Chondrocyte (in vitro differentiated cells): ENCODE data around the gene CDH16. TPM values are rescaled to one million over a fixed set of nuclear protein-coding genes. Genes with fewer than 3 reads are reported as not detected.

ENCODE experiments used
- DNase-seq: peaks from one replicate; pipeline ENCODE4 v3.0.0; 2021; ENCODE audit warnings: mixed read lengths, low spot score
- H3K27ac Mint-ChIP-seq: one replicate; pipeline ENCODE4 v1.8.0; 2021; ENCODE audit warnings: mild to moderate bottlenecking, moderate library complexity, mixed read lengths; ENCODE audit not compliant: unreplicated experiment
- H3K27me3 Mint-ChIP-seq: 2 replicates; pipeline ENCODE4 v1.8.0; 2021; ENCODE audit warnings: low read depth, mixed read lengths
- H3K36me3 Mint-ChIP-seq: 2 replicates; pipeline ENCODE4 v1.8.0; 2021; ENCODE audit warnings: low read depth, mixed read lengths
- H3K4me1 Mint-ChIP-seq: 2 replicates; pipeline ENCODE4 v1.8.0; 2021; ENCODE audit warnings: low read depth, mild to moderate bottlenecking, mixed read lengths
- H3K4me3 Mint-ChIP-seq: one replicate; pipeline ENCODE4 v1.8.0; 2021; ENCODE audit warnings: mild to moderate bottlenecking, moderate library complexity, mixed read lengths; ENCODE audit not compliant: unreplicated experiment
- H3K9me3 Mint-ChIP-seq: 2 replicates; pipeline ENCODE4 v1.8.0; 2021; ENCODE audit warnings: low read depth, mixed read lengths
- total RNA-seq: library from RNA; stranded (reverse); gene quantifications from 3 replicates; pipeline ENCODE4 v1.2.1, GENCODE V29; 2021
- TF ChIP-seq, protein P1 (sequence below): fragments of 200-600 bp; sonication (generic); IDR thresholded peaks from 2 replicates; pipeline ENCODE4 v1.5.0; 2021; ENCODE audit warnings: antibody characterized with exemption, mild to moderate bottlenecking, moderate library complexity

The CDH16 gene
- total RNA-seq, 1 donor from 2014 or later = not detected

DNA sequence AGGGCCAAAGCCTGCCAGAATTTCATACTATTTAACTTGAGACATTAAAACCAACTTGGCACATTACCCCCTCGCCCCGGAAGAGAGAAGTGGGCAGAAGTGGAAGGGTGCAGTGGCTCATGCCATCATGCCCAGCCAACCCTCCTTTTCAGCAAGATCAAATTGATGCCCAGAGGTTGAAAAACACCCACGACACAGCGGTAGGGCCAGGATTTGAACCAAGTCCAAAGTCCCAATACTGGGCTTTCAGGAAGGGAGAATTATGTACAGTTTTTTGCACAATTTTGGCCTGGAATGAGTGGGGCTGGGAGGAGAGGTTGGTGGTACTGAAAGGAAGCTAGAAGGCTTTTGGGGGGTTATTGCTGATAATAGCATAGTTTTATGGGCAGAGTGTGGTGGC is 27.3 kb downstream of the CDH16 start:
- Mint-ChIP-seq H3K27ac (no peak overlapping the region), H3K36me3 (peaks cover 4% of the 10 kb centered on the region), H3K9me3 (no peaks in the 10 kb centered on the region), H3K4me3 (no peak overlapping the region), H3K27me3 (no peaks in the 10 kb centered on the region), H3K4me1 (peaks cover 13% of the 10 kb centered on the region)
- TF ChIP-seq, protein P1, sequence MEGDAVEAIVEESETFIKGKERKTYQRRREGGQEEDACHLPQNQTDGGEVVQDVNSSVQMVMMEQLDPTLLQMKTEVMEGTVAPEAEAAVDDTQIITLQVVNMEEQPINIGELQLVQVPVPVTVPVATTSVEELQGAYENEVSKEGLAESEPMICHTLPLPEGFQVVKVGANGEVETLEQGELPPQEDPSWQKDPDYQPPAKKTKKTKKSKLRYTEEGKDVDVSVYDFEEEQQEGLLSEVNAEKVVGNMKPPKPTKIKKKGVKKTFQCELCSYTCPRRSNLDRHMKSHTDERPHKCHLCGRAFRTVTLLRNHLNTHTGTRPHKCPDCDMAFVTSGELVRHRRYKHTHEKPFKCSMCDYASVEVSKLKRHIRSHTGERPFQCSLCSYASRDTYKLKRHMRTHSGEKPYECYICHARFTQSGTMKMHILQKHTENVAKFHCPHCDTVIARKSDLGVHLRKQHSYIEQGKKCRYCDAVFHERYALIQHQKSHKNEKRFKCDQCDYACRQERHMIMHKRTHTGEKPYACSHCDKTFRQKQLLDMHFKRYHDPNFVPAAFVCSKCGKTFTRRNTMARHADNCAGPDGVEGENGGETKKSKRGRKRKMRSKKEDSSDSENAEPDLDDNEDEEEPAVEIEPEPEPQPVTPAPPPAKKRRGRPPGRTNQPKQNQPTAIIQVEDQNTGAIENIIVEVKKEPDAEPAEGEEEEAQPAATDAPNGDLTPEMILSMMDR = no peak
- DNase-seq = no peak

DNA sequence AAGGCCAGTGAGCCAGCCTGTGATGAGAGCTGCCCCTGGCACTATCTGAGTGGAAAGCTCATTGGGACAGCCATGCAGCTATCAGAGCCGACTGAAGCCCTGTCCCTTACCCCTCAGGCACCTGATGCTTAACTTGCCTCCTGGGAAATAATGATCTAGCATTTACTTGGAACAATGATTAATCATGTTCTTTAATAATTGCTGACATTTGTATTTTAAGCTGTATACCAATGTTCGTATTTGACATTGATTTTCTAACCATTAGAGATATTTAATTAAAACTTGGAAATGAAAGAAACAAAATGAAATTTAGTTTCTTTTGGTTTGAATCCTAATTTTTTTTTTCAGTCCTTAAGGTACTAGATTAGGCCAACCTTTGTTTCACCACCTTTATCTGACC is 27.9 kb downstream of the CDH16 start:
- TF ChIP-seq, protein P1 = no peak
- Mint-ChIP-seq H3K27ac (no peak overlapping the region), H3K4me3 (no peak overlapping the region), H3K36me3 (peaks cover 5% of the 10 kb centered on the region), H3K27me3 (no peaks in the 10 kb centered on the region), H3K9me3 (no peaks in the 10 kb centered on the region), H3K4me1 (peaks cover 8% of the 10 kb centered on the region)
- DNase-seq = no peak

DNA sequence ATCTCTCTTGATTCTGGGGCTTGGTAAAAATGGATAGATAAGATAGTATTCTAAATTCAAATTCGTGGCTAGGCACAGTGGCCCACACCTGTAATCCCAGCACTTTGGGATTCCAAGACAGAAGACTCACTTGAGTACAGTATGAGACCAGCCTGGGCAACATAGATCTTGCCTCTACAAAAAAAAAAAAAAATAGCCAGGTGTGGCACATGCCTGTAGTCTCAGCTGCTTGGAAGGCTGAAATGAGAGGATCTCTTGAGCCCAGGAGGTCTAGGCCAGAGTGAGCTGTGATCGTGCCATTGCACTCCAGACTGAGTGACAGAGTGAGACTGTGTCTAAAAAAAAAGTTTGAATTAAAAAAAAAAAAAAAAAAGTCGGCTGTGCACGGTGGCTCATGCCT is 29.1 kb downstream of the CDH16 start:
- Mint-ChIP-seq H3K4me1 (peaks cover 5% of the 10 kb centered on the region), H3K27ac (no peak overlapping the region), H3K4me3 (no peak overlapping the region), H3K36me3 (peaks cover 12% of the 10 kb centered on the region), H3K27me3 (no peaks in the 10 kb centered on the region), H3K9me3 (no peaks in the 10 kb centered on the region)
- DNase-seq = no peak
- TF ChIP-seq, protein P1 = no peak

DNA sequence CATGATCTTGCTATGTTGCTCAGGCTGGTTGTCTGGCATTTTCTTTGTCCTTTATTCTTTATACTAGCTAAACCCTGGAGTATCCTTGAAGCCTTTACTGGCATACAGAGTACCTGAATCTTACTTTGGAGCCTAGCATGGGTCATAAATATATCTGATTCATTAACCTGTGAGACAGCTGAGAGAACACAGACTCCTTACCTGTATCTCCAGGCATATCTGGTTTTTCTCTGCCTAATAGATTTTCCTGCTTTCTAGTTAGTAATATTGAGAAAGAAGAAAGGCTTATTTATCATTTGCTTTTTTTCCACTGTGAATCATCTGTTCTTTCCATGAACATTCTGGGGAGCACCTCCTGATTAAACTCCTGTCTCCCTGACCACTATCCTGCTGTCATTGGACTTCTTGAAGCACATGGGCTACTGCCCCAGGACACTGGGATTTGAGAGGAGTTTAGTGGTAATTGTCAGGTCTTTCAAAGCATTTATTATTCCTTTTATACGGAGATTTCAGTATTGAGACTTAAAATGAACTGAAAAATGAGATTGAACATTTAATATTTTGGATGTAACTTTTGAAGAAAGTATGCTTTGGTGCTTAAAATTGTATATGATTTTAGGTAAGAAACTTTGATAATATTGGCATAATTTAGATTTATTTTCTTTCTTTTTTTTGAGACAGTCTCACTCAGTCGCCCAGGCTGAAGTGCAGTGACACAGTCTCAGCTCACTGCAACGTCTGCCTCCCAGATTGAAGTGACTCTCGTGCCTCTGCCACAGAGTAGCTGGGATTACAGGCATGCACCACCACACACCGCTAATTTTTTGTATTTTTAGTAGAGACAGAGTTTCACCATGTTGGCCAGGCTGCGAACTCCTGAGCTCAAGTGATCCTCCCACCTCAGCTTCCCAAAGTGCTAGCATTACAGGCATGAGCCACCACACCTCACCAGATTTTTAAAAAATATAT is 29.8 kb downstream of the CDH16 start:
- Mint-ChIP-seq H3K27ac (no peak overlapping the region), H3K9me3 (no peaks in the 10 kb centered on the region), H3K36me3 (peaks cover 14% of the 10 kb centered on the region), H3K27me3 (no peaks in the 10 kb centered on the region), H3K4me3 (no peak overlapping the region), H3K4me1 (peaks cover 5% of the 10 kb centered on the region)
- TF ChIP-seq, protein P1 = no peak
- DNase-seq = no peak

DNA sequence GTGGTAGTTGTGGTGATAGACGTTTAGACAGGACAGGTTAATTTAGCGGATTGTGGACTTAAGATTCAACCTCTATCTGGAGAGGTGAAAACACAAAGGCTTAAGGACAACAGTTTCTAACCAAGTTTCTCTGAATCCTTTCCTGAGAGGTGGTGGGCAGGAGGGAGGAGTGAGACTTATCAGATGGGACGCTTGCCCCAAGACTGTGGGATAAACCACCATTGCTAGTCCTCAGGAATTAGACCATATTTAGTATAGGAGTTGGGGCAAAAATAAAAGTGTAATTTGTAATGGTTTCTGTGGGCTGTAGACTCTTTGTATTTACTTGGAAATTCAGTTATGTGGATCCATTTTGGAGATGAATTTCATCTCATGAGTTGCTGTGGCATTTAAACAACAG is 31.8 kb downstream of the CDH16 start:
- DNase-seq = no peak
- peaks cover 14% of the 10 kb centered on the region for H3K36me3 Mint-ChIP-seq
- TF ChIP-seq, protein P1 = no peak
- H3K9me3 Mint-ChIP-seq = no peaks in the 10 kb centered on the region
- no peak overlapping the region for H3K4me3 Mint-ChIP-seq
- H3K27me3 Mint-ChIP-seq = no peaks in the 10 kb centered on the region
- H3K27ac Mint-ChIP-seq = no peak overlapping the region
- H3K4me1 Mint-ChIP-seq = peaks cover 5% of the 10 kb centered on the region
